Stimulated activated CD8-positive, alpha-beta memory T cell treated with anti-CD3 and anti-CD28 coated beads, Interleukin-7, amount 100 ng/mL, for 1 hour (primary cell): ENCODE measurements around the gene PIP4P1.
"Not testable (repeated sequence)": the region's sequence is repeated elsewhere in the genome, so short reads cannot be mapped to it uniquely, and the experiment has no call there.

Experiments used
- DNase-seq, 2 donors: peaks; one replicate each; pipeline ENCODE4 v3.0.0-alpha.2; 2020; ENCODE audit warnings: low read depth in 2 of 2

The PIP4P1 gene

DNA sequence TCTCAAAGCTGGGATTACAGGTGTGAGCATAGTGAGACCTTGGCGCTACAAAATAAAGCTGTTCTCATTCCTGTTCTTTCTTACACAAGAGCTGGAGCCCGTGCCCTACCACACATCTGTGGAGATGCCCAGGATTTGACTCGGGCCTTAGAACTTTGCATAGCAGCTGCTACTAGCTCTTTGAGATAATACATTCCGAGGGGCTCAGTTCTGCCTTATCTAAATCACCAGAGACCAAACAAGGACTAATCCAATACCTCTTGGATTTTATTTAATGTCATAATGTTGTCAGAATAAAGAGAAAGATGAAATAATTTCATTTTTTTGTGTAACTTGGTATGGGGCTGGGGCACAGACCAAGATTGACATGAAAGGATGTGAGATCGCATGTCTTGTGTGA, 15.5 kb upstream of the PIP4P1 start:
- no peak for DNase-seq

DNA sequence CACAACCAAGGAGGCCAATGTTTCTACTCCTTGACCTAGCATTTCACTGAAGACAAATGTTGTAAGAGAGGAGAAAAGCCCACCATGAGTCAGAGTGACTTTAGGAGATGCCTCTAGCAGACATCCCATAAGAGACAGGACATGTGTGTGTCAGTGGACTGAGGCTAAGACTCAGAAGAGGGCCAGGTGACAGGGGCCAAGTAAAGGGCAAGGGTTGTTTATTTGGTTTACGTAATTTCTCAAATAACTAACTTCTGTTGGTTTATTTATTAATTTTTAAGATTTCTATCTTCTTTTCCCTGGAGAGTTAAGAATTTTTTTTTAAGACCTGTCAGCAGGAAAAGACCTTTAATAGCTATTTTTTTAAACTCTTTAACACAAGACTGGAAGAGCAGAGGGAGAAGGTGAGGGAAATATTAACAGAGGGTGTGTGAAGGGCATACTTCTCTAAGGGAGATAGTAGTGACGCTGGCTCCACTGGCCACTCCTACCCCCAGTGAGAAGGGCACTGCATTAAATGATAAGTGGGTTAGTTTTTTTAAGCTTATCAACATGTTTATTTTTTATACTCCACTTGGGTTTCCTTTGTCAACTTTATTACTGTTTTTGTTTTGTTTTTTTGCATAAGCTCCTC, 11.4 kb upstream of the PIP4P1 start:
- DNase-seq, result no peak

DNA sequence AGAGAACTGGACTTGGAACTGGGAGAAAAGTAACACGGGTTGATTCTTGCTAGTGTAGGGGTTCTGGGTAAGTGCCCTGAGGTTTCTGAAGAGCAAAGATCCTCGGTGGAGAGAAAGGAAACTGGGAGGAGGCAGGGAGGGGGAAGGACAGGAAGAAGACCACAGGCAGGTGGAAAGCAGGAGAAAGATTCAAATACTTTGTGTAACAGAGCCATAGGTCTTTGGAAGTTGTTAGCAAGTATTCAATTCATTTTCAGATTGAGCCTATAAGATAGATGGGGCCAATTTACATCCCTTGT, 9.3 kb upstream of the PIP4P1 start:
- no peak for DNase-seq

DNA sequence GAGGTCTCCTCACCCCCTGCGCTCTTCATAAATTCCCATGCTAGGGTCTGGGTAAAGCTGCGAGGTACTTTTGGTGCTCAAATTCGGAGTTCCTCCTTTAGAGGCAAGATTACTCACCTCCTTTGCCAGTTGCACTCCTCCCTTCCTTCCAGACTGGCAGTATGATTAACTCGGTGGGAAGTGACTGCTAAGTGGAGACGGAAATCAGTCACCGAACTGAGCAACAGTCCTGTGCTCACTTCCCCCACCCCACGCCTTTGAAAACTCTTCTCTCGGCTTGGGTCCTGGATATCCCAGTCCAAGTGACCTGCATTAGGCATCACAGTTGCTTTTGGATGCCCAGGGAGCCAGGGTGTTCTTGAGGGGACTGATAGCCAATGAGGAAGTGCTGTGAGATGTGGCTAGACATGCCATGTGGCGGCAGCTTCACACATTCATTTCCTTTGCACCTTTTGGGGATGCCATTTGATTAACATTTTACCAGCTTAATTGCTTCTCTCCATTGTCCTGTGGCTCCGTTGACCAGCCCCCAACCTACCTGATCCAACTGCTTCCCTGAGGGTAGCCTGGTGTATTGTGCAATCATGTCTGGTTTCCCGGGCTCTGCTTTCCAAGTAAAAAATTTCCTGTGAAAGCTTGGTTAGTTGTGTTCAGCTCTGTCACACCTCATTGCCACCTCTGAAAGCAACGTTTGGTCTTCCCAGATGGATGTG, 8.8 kb upstream of the PIP4P1 start:
- peak; percentile 16 to 17 for DNase-seq

DNA sequence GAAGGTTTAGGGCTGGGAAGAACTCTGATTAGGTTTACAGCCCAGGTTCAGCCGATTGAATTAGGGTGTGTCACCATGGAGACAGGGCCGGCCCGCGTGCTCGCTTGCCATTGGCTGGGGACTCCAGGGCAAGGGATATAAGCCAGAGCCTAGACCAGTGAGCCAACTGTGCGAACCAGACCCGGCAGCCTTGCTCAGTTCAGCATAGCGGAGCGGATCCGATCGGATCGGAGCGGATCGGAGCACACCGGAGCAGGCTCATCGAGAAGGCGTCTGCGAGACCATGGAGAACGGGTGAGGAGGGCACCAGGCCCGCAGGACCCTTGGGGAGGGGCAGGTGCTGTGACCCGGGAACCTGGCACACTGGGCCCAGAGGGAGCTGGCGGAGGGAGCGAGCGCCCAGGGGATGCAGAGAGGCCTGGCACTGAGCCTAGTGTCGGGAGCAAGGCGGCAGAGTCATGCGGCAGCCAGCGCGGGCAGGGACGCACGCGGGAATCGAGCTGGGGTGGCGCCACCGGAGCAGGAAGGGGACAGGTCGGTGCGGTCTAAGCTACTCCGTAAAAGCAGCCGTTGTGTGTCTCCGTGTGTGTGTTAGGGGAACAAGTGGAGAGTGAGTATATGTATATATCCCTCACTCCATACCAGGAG, 8.1 kb upstream of the PIP4P1 start, which contains the start of gene PNP:
Gene PNP, plus strand, starts transcription at position 165 of the 648 bp plus-strand sequence. Its CDS starts 119 bp downstream, at position 284.
- DNase-seq, result peak; percentile 61 to 71

DNA sequence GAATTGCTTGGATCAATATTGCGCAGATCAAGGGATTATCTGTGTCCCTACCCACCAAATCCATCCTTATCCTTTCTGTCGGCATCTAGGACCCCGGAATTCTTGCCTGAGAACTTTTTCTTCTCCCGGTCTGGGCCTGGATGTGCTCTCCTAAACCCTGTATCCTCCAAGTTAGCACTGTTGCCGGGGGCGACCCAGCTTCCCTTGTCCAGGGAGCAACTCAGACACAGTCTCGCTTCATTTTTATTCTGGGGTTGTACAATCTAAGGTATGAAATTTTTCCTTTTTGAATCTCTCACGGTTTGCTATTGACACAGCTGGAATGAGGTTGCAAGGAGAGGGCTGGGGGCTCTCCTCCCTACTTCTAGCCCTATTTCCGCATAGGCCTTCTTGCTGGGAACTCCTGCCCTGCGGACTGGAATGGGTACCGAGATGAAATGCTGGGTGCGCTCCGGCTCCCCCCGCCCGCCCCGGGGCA, 7.6 kb upstream of the PIP4P1 start:
- no peak for DNase-seq

DNA sequence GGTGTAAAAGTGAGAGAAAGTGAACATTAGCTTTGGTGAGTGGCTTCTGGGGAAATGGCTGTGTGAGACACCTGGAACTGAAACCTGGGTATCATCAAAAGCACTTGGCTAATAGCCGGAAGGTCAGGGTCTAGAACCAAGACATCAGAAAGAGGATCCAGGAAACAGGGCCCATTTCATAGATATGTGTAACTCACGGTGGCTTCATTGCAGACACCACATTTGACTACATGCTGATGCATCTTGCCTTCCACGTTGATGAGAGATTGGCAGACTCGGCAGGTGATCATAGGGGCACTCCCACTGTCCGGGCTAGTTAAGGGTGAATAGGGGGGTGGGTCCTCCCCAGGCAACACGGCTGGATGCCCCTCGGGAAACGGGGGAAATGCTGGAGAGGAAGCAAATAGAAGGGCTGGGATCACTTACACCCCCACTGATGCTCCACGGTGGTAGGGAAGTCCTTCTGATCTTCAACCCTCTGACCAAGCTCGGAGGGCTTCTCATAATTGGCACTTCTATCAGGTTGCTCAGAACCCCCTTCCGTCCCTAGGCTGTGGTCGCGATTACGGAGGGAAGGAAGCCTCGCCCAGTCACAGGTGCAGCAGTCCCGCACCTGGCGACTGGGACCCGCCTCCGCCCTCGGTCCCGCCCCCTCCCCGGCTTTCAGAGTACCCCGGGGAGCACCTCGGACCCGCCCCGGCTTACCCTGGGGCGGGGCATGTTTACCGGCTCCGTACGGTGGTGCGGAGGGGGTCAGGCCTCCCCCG, 593 bp downstream of the PIP4P1 start:
- DNase-seq, result peak; percentile 8 to 30

DNA sequence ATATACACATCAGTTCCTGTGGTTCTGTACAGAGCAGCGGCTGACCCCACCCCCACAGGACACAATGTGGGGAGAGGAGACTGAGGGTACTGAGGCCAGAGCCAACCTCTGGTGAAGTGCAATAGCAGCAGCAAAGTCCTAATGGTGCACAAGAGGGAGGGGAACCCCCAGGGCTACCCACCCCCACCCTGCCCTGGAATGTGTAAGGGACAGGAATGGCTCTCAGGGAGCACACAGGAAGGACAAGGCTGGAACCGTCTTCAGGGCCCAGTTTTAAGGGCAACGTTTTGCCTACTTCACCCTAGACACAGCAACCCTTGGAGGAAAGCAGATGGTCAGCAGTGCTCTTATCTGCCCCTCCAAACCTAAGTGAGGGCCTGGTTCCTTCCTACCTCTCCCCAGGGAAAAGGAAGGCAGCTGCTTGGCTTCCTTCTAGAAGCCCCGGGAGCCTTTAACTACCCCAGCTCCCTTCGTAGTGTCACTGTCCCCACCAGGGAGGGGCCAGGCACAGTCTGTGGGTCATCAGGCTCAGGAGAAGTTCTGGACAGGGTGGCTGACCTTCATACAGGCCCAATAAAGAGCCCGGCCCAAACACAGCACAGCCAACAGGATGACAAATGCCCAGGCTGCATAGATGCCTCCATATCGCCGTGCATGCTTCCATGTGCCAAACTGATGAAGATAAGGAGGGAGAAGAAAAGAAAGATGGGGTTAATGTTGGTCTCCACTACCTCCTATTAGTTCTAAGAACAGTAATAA, 3.0 kb downstream of the PIP4P1 start:
- DNase-seq, result no peak

DNA sequence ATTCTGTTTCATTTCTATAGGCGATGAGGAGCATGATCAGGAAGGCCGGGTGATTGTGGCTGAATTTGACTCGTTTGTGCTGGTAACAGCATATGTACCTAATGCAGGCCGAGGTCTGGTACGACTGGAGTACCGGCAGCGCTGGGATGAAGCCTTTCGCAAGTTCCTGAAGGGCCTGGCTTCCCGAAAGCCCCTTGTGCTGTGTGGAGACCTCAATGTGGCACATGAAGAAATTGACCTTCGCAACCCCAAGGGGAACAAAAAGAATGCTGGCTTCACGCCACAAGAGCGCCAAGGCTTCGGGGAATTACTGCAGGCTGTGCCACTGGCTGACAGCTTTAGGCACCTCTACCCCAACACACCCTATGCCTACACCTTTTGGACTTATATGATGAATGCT, 4.3 kb downstream of the PIP4P1 start:
- DNase-seq, result no peak

DNA sequence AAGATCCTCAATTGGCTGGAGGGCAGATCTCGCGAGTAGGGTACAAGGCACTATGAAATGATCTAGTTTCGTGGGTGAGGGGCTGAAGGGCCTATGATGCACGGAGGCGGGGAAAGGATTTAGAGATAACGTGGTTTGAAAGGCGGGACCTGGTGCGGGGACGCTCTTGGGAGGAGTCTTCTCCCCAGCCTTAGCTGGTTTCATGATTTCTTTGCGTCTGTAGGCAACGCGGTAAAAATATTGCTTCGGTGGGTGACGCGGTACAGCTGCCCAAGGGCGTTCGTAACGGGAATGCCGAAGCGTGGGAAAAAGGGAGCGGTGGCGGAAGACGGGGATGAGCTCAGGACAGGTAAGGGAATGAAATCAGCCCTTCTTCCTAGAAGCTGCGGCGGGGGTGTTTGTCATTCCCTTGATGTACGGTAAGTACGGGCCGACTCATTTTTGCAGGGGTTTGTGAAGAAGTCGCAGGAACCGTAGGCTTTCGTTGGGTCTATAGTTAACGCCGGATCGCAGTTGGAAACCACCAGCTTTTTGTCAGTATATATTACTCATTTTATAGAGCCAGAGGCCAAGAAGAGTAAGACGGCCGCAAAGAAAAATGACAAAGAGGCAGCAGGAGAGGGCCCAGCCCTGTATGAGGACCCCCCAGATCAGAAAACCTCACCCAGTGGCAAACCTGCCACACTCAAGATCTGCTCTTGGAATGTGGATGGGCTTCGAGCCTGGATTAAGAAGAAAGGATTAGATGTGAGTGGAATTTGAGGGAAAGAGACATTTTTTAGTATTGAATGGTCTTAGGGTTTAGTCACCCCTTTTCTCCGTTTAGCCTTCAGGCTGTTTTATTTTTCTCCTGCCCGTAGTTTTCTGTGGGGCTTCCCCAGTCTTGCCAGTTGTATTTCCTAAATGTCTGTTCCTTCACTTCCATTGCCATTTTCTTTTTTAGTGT, 5.6 kb downstream of the PIP4P1 start:
- no peak for DNase-seq

DNA sequence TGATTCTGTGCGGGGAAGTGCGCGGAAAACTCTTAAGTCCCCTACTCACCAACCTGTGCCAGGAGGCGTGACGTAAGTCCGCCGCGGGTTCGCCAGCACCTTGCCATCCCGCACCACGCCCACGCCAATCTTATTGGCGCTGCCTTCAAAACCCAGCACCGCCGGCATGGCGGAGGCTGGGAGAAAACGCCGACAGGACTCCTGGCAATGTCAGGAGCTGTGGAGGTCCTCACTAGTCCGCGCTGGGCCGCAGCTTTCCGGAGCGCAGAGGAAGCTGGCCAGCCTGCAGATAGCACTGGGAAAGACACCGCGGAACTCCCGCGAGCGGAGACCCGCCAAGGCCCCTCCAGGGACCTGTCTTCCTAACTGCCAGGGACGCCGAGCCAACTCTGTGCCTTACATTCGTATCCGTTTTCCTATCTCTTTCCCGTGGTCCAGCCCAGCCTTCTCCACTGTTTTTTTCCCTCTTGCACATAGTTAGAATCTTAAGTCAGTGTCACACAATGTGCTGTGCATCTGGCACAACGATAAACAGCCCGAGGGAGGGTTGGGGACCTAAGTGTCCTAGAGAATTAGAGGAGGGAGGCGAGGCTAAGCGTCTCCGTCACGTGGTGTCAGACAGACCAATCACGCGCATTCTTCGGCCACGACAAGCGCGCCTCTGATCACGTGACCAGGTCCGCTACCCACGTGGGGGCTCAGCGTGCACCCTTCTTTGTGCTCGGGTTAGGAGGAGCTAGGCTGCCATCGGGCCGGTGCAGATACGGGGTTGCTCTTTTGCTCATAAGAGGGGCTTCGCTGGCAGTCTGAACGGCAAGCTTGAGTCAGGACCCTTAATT, 6.5 kb downstream of the PIP4P1 start, which contains the start of the genes APEX1 and OSGEP:
Gene APEX1, plus strand, starts transcription at position 711 of the 839 bp plus-strand sequence. CDS start 420 bp downstream, outside the sequence.
Gene OSGEP, minus strand, starts transcription at position 297 of the 839 bp plus-strand sequence. Its CDS starts 129 bp downstream, at position 168.
- DNase-seq, result peak; percentile 93 to 94

DNA sequence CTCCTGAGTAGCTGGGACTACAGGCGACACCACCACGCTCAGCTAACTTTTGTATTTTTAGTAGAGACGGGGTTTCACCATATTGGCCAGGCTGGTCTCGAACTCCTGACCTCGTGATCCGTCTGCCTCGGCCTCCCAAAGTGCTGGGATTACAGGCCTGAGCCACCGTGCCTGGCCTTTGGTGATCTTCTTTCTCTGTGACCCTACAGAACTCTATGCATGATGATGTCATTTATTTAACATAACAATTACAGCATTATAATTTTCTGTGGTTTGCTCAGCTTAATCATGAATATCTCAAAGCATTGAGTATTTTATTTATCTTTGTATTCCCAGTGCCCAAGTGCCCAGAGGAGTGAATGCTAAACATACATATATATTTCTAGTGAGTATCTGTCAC, 8.4 kb downstream of the PIP4P1 start:
- not testable (repeated sequence) for DNase-seq

DNA sequence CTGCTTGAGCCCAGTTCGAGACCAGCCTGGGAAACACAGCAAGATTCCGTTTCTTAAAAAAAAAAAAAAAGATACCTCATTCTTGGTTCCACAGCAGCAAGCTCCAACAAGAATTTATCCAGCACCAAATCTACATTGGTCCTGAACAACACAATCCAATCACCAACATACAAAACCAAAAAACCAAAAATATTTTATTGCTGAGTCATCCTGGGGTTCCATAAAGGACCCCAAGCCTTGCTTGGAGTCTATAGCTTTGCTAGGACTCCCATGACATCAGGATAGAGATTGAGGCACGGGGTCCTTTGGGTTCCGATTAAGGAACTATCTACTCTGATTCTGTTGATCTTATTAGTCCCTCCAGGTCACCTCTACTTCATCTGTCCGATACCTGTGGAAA, 14.3 kb downstream of the PIP4P1 start:
- no peak for DNase-seq

DNA sequence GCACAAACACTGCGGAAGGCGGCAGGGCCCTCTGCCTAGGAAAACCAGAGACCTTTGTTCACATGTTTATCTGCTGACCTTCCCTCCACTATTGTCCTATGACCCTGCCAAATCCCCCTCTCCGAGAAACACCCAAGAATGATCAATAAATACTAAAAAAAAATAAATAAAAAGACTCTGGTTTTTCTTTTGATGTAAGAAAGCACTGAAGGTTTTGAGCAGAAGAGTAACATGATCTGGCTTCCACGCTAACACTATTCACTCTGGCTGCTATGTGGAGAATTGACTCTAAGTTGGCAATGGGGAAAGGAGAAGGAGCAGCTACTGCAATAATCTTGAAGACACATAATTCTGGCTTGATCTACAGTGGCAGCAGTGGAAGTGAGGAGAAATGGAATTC, 17.6 kb downstream of the PIP4P1 start:
- not testable (repeated sequence) for DNase-seq

DNA sequence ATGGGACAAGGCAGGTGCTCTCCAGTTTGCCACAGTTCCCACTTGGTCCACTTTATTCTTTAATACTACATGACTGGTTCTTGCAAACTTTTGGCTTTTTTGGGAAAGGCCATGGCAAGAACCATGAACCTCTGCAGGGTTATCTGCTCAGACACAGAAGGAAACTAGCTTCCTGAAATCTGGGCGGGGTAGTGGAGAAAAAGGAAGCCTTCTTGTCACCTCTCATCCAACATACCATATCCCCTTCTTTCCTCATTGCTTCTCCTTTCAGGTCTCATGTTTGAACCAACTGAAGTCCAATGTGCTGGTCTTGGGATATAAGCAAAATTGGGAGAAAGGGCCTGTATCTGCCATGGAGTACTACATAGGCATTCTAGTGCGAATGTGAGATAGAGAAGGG, 19.8 kb downstream of the PIP4P1 start:
- DNase-seq, result no peak

DNA sequence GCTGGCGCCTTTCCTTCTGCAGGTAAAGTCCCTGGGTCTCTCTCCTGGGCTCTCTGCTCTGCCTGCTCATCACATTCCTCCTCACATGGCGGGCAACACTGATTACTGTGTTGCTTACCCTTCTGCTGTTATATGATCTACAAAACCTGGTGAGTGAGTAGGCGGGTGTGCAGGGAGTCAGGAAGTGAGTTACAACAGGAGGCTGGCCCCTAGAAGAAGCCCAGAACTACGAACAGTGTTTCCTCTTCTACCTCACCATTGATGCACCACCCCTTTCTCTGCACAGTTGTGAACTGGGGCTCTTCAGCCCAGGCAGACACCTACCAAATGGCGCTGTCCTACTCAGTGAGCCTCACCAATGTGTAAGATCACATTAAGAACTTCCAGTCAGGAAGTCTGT, 20.4 kb downstream of the PIP4P1 start:
- DNase-seq, result no peak

DNA sequence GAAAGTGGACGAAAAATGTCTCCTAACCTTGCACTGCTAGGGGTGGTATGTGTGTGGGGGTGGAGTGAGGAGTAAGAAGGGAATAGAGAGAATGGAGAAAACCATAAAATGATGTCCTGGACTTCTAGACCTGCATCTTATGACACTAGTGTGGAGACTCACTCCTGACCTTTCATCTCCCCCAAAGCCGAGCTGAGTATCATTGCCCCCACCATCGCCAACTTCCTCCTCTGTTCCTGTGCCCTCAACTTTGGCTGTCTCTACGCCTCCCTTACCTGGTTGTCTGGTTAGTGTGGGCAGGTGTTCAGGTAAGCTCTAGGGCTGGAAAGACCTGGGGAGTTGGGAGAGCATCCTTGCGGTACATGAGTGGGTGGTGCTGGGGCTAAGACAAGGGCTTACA, 20.8 kb downstream of the PIP4P1 start:
- no peak for DNase-seq

DNA sequence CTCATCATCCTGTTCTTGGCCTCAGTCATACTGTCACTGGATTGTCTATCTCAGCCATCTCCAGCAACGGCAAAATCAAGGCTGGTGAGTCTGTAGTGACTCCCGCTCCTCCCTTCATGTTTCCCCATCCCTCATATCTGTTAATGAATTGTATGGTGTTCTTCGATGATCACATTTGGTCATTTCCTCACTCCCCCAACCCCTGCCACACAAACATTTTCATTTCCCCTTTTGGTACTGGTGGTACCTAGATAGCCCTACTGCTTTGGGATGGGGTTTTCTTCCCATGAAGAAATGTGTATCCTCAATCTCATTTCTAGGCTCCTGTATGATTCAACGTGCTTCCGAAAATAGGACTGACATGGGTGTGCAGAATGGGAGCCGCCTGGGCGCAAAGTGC, 22.6 kb downstream of the PIP4P1 start:
- no peak for DNase-seq

DNA sequence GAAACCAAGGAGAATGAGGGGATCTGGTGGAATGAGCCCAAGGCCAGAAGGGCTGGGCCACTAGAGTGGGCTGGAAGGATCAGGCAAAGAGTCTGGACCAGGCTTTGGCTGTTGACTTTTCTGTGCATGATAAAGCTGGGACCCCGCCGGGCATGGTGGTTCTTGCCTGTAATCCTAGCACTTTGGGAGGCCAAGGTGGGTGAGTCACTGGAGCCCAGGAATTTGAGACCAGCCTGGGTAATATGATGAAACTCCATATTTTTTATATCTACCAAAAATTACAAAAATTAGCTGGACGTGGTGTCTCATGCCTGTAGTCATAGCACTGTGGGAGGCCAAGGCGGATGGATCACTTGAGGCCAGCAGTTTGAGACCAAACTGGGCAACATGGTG, 24.9 kb downstream of the PIP4P1 start:
- no peak for DNase-seq
